Activated T-helper 1 cell treated with anti-CD3 and anti-CD28 coated beads, Interleukin-12 subunit alpha, Interleukin-12 subunit beta, Interleukin-2, Interleukin-4 antibody, amounts not matched to agents 30 ng/mL and 10 ng/mL and 1 ng/mL, durations not matched to agents 14 hours and 24 hours and 36 hours (primary cell): ENCODE data around the gene TARBP1. TPM values are rescaled to one million over a fixed set of nuclear protein-coding genes. Genes with fewer than 3 reads are reported as not detected.

Experiments
- DNase-seq: peaks from one replicate; pipeline ENCODE4 v3.0.0; 2021; ENCODE audit warnings: low spot score
- H3K27ac Mint-ChIP-seq: one replicate; pipeline ENCODE4 v1.8.0; 2021; ENCODE audit warnings: mild to moderate bottlenecking, mixed read lengths
- H3K27me3 Mint-ChIP-seq: one replicate; pipeline ENCODE4 v1.8.0; 2022; ENCODE audit warnings: mild to moderate bottlenecking, moderate library complexity, mixed read lengths; ENCODE audit not compliant: insufficient read depth
- H3K36me3 Mint-ChIP-seq: one replicate; pipeline ENCODE4 v1.8.0; 2021; ENCODE audit warnings: low read depth, mixed read lengths
- H3K4me1 Mint-ChIP-seq: one replicate; pipeline ENCODE4 v1.8.0; 2021; ENCODE audit warnings: low read depth, mixed read lengths
- H3K4me3 Mint-ChIP-seq: one replicate; pipeline ENCODE4 v1.8.0; 2021; ENCODE audit warnings: mild to moderate bottlenecking, moderate library complexity, mixed read lengths
- H3K9me3 Mint-ChIP-seq: one replicate; pipeline ENCODE4 v1.8.0; 2021; ENCODE audit warnings: mixed read lengths
- intact Hi-C: fragments of 100-400 bp; cut with micrococcal nuclease; formaldehyde crosslinking; loops from one replicate; pipeline ENCODE4 v1.15.1; 2024
- total RNA-seq: library from RNA; stranded (reverse); gene quantifications from 2 replicates; pipeline ENCODE4 v1.2.3, GENCODE V29; 2022

Gene TARBP1
- total RNA-seq, 1 donor from 2014 or later: 71.7 TPM

DNA sequence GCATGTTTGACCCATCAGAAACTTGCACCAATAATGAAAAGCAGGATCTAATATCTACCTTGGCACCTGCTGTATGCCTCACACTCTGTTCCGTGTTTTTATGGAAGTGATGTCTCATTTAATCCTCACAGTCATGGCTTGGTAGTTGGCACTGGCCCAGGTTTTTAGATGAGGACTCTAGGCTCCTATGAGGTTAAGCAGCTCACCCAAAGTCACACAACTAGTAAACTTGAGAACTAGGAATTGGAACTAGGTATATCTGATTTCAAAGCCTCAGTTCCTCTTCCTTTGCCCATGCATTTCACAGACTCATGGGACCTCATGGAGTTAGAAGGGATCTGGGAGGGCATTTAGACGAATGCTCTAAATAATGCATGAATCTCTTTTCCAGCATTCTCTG is 21.3 kb upstream of the TARBP1 start:
- peaks cover 21% of the 10 kb centered on the region for H3K36me3 Mint-ChIP-seq
- peak overlapping the region; percentile 34 for H3K4me3 Mint-ChIP-seq
- DNase-seq: no peak
- H3K4me1 Mint-ChIP-seq: peaks cover 83% of the 10 kb centered on the region
- H3K27ac Mint-ChIP-seq: peak overlapping the region; percentile 87
- H3K27me3 Mint-ChIP-seq: no peaks in the 10 kb centered on the region
- intact Hi-C loops: no loop called here
- H3K9me3 Mint-ChIP-seq: peaks cover 28% of the 10 kb centered on the region

DNA sequence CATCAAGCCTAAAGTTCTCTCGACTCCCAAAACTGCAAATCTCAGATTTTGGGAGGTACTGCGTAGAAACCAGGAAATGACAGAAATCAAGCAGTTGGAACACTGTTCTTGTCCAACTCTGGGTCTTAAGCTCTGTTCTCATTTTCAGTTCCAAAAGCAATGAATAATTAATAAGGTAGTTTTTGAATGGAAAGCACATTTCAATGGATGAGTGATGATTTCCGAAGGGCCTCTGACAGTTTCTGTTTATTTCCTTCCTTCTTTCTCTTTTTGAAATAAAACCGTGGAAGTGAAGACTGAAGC is 20.9 kb upstream of the TARBP1 start:
- H3K4me1 Mint-ChIP-seq: peaks cover 83% of the 10 kb centered on the region
- peak overlapping the region; percentile 34 for H3K4me3 Mint-ChIP-seq
- no peak for DNase-seq
- H3K36me3 Mint-ChIP-seq: peaks cover 21% of the 10 kb centered on the region
- intact Hi-C loops: loop anchor here (1.0 kb wide), 2 partner anchors 101 to 583 kb away; no protein-coding TSS in a partner anchor
- H3K27ac Mint-ChIP-seq: peak overlapping the region; percentile 87
- H3K9me3 Mint-ChIP-seq: peaks cover 25% of the 10 kb centered on the region
- no peaks in the 10 kb centered on the region for H3K27me3 Mint-ChIP-seq

DNA sequence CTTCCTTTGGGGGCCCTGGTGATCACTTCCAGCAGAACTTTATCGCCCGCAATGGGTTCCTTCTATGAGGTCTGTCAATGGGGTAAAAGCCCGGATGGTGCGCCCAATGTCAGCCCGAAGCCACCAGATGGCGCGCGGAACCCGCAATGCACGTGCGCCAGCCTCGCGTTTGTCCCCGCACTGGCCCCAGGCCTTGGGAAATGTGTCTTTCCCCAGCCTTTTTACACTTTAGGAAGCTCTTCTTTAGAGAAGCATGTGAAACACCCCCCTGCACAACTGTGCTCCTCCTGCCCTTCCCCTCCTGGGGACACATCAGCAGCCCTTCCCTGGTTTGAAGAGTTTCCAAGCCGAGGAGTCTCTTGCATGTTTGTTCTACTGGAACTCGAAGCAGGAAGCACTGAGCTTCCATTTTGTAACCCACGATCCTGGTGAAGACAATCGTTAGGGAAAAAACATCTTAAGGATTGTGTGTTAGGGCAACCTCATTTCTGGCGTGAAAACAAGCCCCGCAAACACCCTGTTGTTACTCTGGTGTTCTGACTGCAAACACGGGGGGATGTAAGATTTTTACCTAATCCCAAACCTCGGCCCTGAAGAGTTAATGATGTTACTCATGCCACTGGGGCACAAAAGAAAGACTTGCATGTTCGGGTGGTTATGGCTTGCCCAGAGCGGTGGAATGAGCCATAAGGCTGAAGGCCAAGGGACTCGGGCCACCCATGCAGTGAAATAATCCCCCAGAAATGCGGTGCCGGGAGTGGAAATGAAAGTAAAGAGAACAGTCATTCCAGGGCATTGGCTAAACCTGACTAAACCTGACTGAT is 20.4 kb upstream of the TARBP1 start:
- H3K4me1 Mint-ChIP-seq: peaks cover 83% of the 10 kb centered on the region
- intact Hi-C loops: loop anchor here (1.0 kb wide), 2 partner anchors 102 to 584 kb away; no protein-coding TSS in a partner anchor
- H3K9me3 Mint-ChIP-seq: peaks cover 19% of the 10 kb centered on the region
- peak; percentile 78 for DNase-seq
- H3K36me3 Mint-ChIP-seq: peaks cover 16% of the 10 kb centered on the region
- peak overlapping the region; percentile 80 for H3K27ac Mint-ChIP-seq
- no peaks in the 10 kb centered on the region for H3K27me3 Mint-ChIP-seq
- H3K4me3 Mint-ChIP-seq: no peak overlapping the region

DNA sequence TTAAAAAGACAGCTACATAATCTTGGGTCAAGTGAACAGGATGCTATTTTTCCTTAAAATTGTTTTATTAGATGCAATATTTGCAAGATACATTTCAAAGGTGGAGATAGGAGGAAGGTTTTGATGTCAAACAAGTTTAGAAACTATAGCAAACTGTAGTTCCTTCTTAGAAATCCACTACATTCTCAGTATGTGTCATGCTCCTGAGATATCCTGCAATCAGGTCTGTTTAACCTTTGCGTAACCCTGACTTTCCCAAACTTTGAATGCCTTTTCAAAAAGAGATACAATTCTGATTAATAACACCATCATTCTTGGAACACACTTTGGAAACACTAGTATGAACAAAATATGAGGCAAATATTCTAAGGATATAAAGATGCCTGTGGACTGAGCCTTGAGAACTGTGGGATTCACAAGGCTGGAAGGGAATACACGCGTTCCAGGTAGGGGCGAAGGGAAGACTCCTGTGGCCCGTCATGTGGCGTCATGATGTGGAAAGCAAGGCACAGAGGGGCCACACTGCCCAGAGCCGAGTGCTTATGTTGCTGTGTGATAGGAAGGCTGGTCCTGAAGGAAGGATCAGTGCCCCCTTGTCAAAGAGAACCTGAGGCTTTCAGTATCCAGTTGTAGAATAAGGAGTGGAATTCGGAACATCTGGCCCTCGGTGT is 19.6 kb upstream of the TARBP1 start:
- Mint-ChIP-seq H3K9me3 (peaks cover 12% of the 10 kb centered on the region), H3K36me3 (peaks cover 13% of the 10 kb centered on the region), H3K4me1 (peaks cover 83% of the 10 kb centered on the region), H3K27ac (peak overlapping the region; percentile 80), H3K4me3 (peak overlapping the region; percentile 38), H3K27me3 (no peaks in the 10 kb centered on the region)
- no peak for DNase-seq
- intact Hi-C loops: loop anchor here (1.0 kb wide), 2 partner anchors 103 to 585 kb away; no protein-coding TSS in a partner anchor

DNA sequence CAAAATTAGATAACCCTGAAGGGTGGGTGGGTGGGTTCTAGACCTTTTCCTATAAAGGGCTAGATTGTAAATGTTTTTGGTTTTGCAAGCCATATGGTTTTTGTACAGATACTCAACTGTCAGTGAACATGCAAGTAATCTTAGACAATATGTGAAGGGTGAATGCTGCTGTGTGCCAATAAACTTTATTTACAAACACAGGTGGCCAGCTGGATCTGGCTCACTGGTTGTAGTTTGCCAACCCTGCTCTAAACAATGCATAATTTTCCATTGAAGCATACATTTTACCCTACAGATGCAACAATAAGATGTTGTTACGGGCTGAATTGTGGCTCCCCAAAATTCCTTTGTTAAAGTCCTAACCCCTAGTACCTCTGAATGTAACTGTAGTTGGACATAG is 18.6 kb upstream of the TARBP1 start:
- no peak for DNase-seq
- no peaks in the 10 kb centered on the region for H3K27me3 Mint-ChIP-seq
- intact Hi-C loops: no loop called here
- H3K27ac Mint-ChIP-seq: peak overlapping the region; percentile 77
- H3K9me3 Mint-ChIP-seq: peaks cover 5% of the 10 kb centered on the region
- peaks cover 79% of the 10 kb centered on the region for H3K4me1 Mint-ChIP-seq
- no peak overlapping the region for H3K4me3 Mint-ChIP-seq
- H3K36me3 Mint-ChIP-seq: peaks cover 11% of the 10 kb centered on the region

DNA sequence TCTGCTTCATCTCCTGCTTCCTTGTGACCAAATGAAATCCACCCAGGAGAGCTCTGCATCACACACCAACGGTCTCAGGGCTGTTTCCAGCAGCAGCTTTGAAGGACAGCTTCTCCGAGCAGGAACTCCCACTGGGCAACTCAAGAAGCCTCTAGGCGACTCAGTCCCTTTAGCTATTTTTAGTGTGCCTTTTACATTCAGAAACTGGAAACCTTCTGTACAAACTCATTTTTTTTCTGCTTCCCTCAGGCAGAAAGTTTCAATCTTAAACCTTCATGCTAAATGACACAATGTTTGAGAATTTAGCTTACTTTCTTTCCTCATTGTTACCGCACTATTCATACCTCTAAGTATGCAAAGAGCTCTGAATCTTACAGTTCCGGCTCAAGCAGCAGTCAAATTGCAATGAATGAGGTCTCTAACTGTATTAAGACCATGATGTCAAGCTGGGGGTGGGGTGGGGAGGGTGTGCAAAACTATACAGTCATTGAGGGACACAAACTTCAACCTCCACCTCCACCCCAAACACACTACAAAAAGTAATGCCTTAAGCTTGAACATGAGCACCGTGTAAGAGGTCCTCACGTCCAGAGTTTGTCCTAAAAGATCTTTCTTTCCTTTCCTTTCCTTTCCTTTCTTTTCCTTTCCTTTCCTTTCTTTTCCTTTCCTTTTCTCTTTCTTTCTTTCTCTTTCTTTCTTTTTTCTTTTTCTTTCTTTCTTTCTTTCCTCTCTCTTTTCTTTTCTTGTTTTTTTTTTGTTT is 16.4 kb upstream of the TARBP1 start:
- no peak for DNase-seq
- H3K27me3 Mint-ChIP-seq: no peaks in the 10 kb centered on the region
- intact Hi-C loops: loop anchor here (1.0 kb wide), 1 partner anchor 348 kb away; no protein-coding TSS in a partner anchor
- H3K9me3 Mint-ChIP-seq: no peaks in the 10 kb centered on the region
- H3K27ac Mint-ChIP-seq: peak overlapping the region; percentile 93
- peaks cover 3% of the 10 kb centered on the region for H3K36me3 Mint-ChIP-seq
- peak overlapping the region; percentile 47 for H3K4me3 Mint-ChIP-seq
- H3K4me1 Mint-ChIP-seq: peaks cover 76% of the 10 kb centered on the region

DNA sequence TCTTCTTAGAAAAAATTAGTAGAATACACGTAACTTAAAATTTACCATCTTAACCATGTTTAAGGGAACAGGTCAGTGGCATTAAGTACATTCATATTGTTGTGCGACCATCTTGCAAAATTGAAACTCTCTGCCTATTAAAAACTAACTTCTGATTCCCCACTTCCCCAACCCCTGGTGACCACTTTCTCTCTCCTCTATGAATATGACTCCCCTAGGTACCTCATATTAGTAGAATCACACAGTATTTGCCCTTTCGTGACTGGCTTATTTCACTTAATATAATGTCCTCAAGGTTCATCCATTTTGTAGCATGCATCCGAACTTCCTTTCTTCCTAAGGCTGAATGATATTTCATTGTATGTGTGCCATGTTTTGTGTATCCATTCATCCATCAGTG is 15.1 kb upstream of the TARBP1 start:
- H3K4me3 Mint-ChIP-seq: no peak overlapping the region
- H3K4me1 Mint-ChIP-seq: peaks cover 72% of the 10 kb centered on the region
- no peak for DNase-seq
- no peaks in the 10 kb centered on the region for H3K27me3 Mint-ChIP-seq
- no peak overlapping the region for H3K27ac Mint-ChIP-seq
- H3K36me3 Mint-ChIP-seq: peaks cover 3% of the 10 kb centered on the region
- intact Hi-C loops: no loop called here
- no peaks in the 10 kb centered on the region for H3K9me3 Mint-ChIP-seq

DNA sequence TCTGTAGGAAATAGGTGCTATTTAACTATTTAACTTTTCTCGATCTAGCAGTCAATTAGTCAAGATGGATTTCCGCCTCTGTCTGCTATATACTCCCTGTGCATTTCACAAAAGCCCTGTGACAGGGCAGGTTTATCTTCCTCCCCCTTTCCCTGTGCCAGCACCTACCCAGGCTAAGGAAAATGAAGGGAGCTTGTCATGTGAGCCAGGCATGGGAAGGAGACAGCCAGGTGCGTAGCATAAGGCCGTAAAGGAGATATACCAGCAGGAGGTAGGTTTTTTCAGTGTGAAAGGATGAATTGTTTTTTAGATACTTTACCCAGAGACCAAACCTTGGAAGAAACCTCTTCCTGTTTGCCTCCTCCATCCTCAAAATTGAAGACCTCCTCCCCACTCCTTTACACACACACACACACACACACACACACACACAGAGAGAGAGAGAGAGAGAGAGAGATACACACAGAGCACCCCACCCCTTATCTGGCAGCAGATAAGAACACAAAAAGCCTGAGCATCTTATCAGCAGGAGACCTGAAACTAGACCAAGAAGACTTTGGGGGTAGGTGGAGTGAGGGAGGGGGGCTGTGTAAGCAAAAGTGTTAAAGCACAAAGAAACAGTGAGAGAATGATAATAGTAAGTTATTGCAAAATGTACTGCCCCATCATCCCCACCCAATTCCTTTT is 12.0 kb upstream of the TARBP1 start:
- H3K4me1 Mint-ChIP-seq: peaks cover 77% of the 10 kb centered on the region
- H3K27me3 Mint-ChIP-seq: no peaks in the 10 kb centered on the region
- H3K27ac Mint-ChIP-seq: peak overlapping the region; percentile 60
- H3K4me3 Mint-ChIP-seq: no peak overlapping the region
- peaks cover 2% of the 10 kb centered on the region for H3K36me3 Mint-ChIP-seq
- no peak for DNase-seq
- intact Hi-C loops: no loop called here
- no peaks in the 10 kb centered on the region for H3K9me3 Mint-ChIP-seq

DNA sequence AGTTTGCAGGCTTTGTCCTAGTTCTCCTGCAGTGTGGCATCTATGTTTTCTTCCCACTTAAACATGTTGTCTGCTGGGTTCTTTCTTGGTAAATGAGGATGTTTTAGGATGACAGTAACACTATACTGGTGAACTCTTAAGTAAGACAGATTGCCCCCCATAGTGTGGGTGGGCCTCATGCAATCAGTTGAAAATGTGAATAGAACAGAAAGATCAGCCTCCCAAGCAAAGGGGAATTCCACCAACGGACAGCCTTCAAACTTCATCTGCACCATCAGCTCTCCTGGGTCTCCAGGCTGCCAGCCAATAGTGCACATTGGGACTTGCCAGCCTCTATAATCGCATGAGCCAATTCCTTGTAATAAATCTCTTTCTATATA is 10.7 kb upstream of the TARBP1 start:
- Mint-ChIP-seq H3K36me3 (peaks cover 2% of the 10 kb centered on the region), H3K4me1 (peaks cover 67% of the 10 kb centered on the region), H3K27me3 (no peaks in the 10 kb centered on the region), H3K4me3 (no peak overlapping the region), H3K27ac (no peak overlapping the region), H3K9me3 (no peaks in the 10 kb centered on the region)
- no peak for DNase-seq
- intact Hi-C loops: no loop called here

DNA sequence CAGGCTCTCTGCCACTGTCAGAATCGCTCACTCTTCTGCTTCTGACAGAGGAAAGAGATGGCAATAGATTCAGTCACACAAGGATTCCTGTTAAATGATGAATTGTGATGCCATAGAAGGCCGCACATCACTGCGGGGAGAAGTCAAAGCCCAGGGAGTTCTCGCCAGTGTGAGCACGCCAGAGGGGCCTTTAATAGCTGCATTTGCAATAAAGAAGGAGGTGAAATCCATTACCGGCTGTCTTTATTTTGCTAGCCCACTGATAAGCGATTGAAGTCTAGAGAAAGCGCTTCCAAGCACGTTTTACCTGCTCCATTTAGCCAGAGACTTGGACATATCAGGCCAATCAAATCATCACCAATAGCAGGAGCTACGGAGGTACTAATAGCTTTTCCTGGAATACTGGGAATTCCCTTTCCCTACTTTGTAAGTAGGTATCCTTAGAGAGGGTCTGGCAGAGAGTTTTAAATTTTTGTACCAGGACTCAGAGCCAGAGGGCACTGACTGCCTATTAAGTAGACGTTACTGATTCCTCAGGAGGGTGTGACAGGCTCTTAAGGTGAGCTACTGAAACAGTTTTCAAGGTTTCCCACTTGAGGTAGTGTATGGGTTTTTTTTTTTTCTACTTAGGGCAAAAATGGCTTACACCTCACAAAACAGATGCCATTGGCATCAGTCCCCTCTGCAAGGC is 10.2 kb upstream of the TARBP1 start:
- peaks cover 61% of the 10 kb centered on the region for H3K4me1 Mint-ChIP-seq
- H3K36me3 Mint-ChIP-seq: peaks cover 2% of the 10 kb centered on the region
- no peaks in the 10 kb centered on the region for H3K27me3 Mint-ChIP-seq
- H3K9me3 Mint-ChIP-seq: no peaks in the 10 kb centered on the region
- intact Hi-C loops: no loop called here
- no peak overlapping the region for H3K27ac Mint-ChIP-seq
- no peak for DNase-seq
- no peak overlapping the region for H3K4me3 Mint-ChIP-seq

DNA sequence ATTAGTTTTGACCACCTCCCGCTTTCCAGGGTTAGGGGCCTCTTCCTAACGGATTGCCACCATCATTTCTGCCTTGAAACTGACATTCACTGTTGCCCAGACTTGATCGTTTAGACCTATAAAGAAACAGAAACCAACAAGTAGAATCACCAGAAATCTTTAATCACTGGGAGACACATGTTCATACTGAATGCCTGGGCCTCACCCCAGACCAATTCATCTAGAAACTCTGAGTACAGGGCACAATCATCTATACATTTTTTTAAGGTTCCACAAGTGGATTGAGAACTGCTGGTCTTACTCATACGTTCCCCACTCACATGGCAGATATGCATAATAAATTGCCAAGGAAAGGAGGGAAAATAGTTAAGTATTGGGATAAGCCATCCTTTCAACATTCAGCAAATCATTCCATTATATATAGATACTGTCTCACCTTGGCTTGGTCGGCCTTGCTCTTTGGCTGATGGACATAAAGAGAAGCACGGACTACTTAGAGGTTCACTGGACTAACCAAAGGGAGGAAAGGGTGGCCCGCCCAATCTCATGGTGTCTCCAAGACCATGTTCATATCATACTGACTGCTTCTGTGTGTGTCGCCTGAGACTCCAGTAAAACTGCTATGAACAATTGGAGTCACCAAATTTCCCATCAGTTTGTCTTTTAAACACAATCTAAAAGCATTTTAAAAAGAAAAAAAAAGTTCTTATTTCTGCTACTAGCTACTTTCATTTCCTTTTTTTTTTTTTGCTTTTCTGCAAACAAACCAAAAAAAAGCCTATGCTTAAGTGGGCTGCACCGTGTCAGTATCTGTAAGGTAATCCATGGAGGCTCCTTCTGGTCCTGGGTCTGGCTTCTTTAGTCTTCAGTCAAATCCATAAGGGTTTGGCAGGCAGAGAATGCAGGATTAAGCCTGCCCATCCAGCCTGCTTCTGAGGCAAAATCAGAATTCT is 9.4 kb upstream of the TARBP1 start:
- peaks cover 3% of the 10 kb centered on the region for H3K27me3 Mint-ChIP-seq
- no peaks in the 10 kb centered on the region for H3K9me3 Mint-ChIP-seq
- H3K36me3 Mint-ChIP-seq: no peaks in the 10 kb centered on the region
- intact Hi-C loops: loop anchor here (1.0 kb wide), 5 partner anchors 13 to 595 kb away; no protein-coding TSS in a partner anchor
- peak overlapping the region; percentile 97 for H3K27ac Mint-ChIP-seq
- no peak for DNase-seq
- H3K4me3 Mint-ChIP-seq: peak overlapping the region; percentile 61
- H3K4me1 Mint-ChIP-seq: peaks cover 53% of the 10 kb centered on the region
